Effector CD4-positive, alpha-beta T cell (primary cell): ENCODE measurements around the gene STXBP4.

Experiments
- DNase-seq: peaks from one replicate; pipeline ENCODE4 v3.0.0-alpha.2; 2020

STXBP4 gene

DNA sequence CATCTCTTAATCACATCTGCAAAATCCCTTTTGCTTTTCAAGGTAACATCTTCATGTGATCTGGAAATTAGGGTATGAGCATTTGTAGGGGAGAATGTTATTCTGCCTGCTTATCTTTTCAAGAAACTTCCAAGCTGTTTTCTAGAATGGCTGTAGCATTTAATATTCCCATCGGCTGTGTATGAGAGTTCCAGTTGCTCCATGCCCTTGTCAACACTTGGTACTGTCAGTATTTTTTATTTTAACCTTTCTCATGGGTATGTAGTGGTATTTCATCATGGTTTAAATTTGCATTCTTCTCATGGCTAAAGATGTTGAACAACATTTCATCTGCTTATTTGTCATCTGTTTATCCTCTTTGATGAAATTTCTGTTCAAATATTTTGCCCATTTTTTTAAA, 205.6 kb downstream of the STXBP4 start:
- DNase-seq: no peak

DNA sequence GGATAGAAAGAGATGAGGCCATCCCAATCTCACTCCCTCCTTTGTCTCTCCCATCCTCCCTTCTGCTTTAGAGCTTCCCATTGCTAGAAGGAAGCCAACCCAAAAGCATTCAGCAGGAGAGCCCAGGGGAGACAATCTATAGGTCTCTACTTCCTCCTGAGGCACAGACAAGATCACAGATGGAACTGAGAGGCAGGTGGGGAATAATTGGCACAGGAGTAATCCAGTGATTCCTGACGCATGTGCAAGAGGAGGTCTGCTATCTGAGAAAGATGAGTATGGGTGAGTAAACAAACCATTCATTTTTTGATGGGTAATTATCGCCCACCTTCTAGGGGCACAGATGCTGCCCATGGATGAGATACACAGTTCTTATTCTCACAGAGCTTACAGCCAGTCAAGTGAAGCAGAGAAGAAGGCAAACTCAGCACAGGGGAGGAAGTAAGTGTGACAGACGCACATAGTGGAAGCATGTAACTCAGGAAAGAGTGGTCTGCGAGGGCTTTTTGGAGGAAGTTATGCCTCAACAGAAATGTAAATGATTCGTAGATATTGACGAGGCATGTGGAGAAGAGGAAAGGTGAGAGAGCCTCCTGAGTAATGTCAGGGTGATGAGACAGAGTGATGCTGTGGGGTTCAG, 207.3 kb downstream of the STXBP4 start:
- no peak for DNase-seq

DNA sequence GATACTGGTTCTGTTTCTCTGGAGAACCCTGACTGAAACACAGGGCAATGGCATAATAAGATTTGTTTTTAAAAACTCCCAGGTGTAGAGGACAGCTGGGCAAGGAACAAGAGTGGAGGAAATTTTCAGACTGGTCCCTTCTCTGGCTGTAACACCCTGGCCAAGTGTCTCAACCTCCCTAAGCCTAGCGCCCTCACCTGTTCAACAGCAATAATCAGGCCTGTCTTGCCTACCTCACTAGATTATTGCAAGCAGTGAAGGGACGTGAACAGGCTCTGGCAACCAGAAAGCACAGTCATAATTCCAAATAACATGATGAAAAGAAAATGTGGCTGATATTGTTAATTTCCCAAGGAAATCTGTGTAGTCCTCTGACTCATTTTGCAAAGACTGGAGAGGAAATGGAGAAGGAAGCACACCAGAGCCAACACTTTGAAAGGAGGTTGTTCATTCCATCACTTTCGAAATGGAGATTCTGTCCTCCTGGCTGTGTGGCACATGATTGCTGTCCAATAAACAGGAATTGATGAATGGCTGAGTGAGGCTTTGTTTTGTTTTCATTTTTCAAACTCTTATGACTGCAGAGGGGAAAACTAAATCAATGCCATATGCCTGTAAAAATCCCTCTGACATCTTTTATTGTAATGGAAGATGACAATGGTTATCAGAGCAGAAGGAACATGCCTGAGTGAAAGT, 208.7 kb downstream of the STXBP4 start:
- DNase-seq: no peak

DNA sequence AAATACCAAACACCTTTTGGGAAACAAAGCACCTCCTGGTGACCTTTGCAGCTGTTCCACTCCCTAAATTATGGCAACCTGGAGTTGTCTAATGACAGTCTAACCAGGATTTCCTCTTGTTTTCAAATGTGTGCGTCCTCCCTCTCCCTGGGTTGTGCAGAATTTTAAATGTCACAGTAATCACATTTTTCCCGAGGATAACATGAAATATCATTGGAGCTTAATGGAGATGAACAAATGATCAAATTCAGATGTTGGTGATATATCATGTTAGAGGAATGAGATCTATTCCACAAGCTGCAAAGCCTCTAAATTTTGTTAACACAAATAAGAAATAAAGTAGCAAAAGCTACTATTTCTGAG, 209.3 kb downstream of the STXBP4 start:
- no peak for DNase-seq

DNA sequence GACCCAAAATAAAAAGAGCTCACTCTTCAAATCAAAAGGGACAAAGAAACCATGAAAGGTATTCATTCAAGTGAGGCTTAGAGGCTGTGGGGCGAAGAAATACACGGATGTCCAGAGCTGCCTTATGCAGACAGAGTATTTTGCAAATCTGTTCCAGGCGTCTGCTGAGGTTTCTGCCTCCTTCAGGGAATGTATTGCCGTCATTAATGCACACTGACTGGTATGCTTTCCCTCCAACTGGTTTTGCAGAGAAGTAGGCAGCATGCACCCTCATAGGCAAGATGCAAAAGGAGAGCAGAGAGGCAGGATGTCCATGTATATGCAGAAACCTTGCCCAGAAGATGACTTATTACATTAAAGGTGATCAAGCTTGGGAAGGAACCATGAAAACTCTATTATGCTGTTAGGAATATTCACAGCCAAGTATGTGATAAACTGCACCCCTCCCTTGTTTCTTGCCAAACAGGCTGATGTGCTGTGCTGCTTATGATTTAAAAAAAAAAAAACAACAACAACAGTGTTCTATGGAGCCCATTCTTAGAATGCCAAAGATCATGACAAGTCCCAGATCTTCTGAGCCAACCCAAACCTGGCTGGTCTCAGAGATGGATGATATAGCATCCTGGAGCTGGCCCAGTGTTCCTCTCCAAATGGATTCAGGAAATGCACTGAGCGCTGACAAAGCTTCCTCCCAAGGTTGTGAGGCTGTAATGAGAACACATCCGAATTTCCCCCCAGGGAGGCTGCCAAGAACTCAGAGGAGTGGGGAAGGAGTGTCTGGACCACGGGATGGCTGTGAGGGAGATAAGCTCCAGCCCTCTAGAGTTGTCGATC, 218.6 kb downstream of the STXBP4 start:
- DNase-seq: no peak

DNA sequence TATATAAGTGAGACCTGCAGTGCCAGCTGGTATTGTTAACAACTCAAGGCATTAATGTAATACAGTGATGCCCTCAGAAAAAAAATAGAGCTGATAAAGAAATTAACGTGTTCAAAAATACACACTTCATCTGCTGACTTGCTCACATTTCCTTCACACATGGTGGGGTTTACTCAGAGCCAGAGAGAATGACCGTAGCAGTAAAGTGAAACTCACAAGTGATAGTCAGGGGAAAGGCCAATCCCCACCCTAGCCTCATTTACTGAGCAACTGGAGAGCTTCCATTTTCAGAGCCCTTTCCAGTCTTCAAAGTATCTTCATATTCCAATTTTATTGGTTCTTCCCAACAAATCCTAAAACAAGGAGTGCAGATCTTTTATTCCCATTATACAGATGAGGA, 222.2 kb downstream of the STXBP4 start:
- no peak for DNase-seq

DNA sequence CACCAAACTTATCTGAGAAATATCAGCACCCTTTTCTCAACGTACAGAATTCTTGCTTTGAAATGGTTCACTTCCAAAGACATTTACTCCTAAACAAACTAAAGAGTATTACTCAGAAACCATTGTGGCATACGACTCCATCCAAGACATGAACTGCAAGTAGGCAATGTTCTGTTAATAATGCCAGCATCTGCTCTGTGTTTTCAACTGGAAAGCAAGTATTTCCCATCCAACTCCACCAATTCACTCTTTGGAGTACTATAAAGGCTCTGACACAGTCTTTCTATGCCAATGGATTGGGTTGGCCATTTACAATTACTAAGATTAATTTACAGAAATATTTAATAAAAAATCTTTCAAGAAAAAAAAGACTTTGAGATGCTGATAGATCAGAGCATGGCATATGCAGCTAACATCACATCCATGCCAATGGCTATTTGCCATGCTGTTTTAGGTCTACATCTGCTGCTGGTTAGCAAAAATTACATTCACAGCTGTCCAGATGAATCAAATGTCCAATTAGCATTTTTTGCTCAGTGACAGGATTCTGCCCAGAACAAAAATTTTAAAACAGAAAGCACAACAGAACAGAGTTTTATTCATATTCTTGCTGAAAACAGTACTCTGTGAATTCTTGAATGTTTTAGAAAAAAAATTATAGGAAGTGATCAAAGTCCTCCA, 230.3 kb downstream of the STXBP4 start:
- no peak for DNase-seq

DNA sequence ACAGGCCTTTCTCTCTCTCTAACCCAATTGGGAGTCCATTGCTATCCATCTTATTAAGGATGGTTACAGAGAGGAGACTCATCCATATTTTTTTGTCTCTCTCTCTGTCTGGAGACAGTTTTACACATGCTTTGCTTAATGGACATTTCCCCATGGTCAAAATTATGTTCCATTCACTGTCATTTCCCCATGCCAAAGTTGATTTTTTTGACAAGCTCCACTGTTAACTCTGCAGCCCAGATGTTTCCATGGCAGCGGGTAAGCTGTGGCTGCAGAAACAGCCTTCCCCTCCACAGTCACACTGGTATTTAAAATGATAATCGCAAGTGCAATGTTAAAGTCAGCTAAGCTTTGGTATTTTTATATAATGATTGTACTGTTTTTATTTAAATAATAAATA, 232.3 kb downstream of the STXBP4 start:
- DNase-seq: no peak

DNA sequence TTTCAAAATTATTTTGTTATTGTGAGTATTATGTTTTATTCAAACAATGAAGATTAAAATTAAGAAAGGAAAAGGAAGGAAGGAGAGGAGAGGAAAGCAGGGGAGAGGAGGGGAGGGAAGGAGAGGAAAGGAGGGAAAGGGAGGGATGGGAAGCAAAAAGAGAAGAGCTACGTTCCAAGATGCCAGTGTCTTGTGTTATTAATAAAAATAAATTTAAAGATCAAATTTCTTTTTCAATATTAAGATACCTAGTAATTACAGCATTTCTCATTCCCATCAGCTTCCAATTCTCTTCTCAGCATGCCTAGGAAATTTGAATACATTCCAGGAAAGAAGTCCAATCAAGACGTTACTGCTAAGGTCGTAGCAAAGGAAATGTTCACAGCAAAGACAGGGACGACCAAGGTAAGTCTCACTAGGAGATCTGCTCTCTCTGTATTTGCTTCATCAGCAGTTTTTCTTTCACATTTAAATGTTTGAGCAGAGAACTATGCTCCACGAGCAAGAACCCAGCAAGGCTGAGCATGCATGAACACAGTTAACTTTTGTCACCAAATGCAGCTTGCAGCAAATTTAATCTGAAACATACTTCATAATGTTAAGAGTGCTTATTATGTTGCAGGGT, 232.9 kb downstream of the STXBP4 start:
- DNase-seq: no peak

DNA sequence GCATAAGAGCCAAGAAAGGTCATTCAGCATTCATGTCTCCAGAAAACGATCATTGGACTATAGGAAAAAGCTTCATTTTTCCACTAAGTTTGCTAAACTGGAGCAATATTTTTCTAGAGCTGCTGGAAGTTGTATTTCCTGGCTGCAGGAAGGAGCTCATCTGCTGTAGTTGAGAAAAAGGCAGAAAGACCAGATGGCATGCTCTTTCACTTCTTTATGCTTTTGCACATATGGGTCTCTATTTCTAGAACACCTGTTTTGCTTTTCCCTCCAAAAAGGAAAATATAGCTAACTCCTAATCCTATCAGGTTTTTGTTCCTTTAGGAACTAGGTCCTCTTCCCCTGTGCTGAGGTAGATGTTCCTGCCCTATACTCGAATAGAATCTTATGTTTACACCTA, 234.3 kb downstream of the STXBP4 start:
- DNase-seq: no peak

DNA sequence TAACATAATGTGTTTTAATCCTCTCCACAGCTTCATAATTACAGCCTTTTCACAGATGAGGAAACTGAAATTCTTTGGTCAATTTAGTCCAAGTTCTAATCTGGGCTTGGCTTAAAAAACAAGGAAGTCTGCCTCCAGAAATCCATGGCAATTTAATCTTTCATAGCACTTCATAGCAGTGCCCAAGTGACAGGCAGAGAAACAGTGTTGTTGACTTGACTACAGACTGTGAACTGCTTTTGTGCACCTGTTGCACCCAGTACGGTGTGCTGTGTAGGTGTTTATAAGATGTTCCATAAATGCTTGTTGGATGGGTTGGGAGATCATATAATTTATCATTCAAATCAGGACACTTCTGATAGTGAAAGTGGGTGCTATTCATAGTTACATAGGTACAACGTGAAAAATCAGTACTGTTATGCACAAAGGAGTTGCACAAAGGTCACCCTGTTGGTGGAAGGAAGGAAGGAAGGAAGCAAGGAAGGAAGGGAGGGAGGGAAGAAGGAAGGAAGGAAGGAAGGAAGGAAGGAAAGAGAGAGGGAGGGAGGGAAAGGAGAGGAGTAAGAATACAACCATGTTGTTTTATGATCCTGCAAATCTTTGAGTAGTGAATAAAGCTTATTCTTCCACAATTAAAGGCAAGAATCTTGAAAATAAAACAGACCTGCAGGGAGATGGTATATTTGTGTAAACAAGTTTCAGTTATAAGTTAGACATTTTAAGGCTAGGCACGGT, 239.7 kb downstream of the STXBP4 start:
- DNase-seq: no peak

DNA sequence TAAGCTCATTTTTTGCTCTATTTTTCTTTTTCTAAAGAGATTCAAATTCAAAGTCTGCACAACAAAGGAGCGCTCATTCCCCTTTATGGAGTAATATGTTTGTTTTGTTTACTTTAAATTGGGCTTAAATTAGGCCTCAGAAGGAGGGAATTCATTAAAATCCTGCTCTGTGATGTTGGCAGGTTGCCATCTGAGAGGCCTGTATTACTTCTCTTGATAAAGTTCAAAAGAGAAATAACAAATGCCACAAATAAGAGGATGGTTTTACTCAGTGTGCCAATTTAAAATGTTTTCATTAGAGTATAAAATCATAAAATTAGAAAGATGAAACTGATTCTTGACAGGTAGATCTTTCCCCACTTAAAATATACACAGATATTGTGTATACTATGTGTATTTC, 241.7 kb downstream of the STXBP4 start:
- no peak for DNase-seq

DNA sequence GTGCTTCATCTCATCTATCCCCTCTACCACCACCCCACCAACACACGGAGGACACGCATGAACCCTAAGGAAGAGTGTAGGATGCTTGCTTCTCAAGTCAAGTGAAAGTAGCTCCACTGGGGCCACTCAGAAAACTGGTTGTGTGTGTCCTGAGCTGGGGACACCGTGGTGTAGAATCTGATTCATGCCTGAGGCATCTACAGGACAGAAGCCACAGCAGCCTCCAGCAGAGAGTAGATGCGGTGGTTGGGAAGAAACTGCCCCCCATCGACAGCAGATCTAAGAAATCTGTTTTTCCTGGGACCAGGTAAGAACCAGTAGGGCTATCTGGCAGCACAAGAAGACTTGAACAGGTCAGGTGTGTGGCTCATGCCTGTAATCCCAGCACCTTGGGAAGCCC, 244.3 kb downstream of the STXBP4 start:
- no peak for DNase-seq

DNA sequence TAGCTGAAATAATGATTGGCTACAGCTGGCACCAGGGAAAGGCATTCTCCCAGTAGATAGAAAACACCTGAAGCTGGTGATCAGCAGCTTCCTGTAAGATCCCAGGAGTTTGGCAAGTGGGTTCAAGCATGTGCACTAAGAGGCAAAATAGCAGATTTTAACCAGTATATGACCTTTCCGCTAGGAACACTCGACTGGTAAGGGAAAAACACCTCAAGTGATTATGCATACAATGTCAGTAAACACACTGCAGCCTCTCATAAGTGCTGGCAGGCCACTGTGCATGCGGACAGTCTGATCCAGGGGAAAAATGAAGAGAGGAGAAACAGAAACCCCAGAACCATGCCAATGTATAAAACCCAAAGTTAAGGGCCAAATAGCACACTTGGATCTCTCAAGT, 247.1 kb downstream of the STXBP4 start:
- no peak for DNase-seq

DNA sequence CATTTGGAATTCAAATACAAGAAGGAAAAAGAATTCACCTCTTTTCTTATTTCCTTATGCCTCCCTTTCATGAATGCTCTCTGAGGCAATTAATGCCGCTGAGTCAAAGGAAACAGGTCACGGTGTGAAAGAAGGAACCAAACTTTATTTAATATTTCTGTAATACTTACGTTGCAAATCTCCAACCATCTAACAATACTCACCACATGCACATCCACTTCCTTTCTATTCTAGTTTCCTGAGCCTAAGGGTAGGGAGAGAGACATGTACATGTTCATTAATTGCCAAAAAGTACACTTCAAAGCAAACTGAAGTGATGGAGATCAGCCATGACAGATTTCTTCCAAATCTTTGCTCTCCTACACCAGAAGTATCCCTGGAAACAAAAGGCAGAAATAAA, 248.3 kb downstream of the STXBP4 start:
- no peak for DNase-seq

DNA sequence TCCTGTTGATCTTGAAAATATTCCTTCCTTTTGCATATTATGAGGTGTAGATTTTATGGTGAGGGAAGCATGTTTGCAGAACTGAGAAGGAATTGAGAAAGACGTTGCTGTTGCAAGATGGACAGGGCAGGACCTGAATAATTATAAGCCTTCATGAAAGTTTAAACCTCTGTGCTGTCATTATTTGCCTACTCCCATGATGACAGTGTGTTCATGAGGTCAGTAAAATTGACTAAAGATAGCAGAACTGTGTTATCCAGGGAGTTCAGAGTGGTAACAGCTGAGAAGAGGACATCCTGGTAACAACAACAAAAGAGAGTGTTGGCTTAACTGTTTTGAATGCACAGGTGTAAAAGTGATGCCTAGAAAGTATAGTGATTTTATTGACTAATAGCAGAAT, 250.9 kb downstream of the STXBP4 start:
- no peak for DNase-seq

DNA sequence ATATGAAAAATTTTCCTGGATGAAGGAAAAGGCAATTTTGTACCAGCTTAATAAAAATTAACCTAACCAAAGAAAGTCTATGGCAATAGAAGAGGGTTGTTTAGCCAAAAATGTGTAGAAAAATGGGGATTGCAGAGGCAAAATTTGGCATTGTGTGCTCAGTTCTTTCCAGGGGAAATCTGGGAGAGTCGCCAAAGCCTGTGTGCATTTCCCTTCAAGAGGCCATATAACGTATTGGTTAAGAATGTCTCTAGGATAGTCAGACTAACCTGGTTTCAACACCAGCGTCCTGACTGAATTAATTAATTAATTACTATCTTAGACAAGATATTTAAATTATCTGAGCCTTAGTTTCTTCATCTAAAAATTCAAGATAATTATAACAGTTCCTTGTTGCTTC, 251.4 kb downstream of the STXBP4 start:
- DNase-seq: no peak
